NCI-H1694 treated with DMSO at 0.1 percent for 48 hours (cell line): ENCODE data around the gene ACTR2.
"Not testable (repeated sequence)": the region's sequence is repeated elsewhere in the genome, so short reads cannot be mapped to it uniquely, and the experiment has no call there.

ENCODE experiments used
- DNase-seq: peaks from one replicate; lab custom pipeline; 2025; lab: John Stamatoyannopoulos, UW

ACTR2 gene

GRCh38 chr2:65231121-65231520 lies 3.5 kb downstream of the ACTR2 start:
- DNase-seq: no peak

GRCh38 chr2:65231892-65232477 lies 4.4 kb downstream of the ACTR2 start:
- DNase-seq: no peak

GRCh38 chr2:65232636-65233035 lies 5.0 kb downstream of the ACTR2 start:
- no peak for DNase-seq

GRCh38 chr2:65240657-65241056 lies 13.0 kb downstream of the ACTR2 start:
- no peak for DNase-seq

- not testable (repeated sequence) for DNase-seq
These were observed 16.8 kb downstream of the ACTR2 start for GRCh38 chr2:65244452-65244851.

- DNase-seq: no peak
These were observed 25.0 kb downstream of the ACTR2 start for GRCh38 chr2:65252640-65253039.

GRCh38 chr2:65255356-65255755 lies 27.7 kb downstream of the ACTR2 start:
- DNase-seq: no peak

GRCh38 chr2:65256054-65256453 lies 28.4 kb downstream of the ACTR2 start:
- peak; percentile 6 for DNase-seq

- not testable (repeated sequence) for DNase-seq
These were observed 30.2 kb downstream of the ACTR2 start for GRCh38 chr2:65257866-65258265.

- no peak for DNase-seq
These were observed 34.0 kb downstream of the ACTR2 start for GRCh38 chr2:65261676-65262075.

- DNase-seq: no peak
These were observed 35.6 kb downstream of the ACTR2 start for GRCh38 chr2:65263262-65263661.

GRCh38 chr2:65263986-65264385 lies 36.4 kb downstream of the ACTR2 start:
- no peak for DNase-seq

- peak; percentile 66 for DNase-seq
These were observed 37.4 kb downstream of the ACTR2 start for GRCh38 chr2:65264821-65265670.

- DNase-seq: no peak
These were observed 38.0 kb downstream of the ACTR2 start for GRCh38 chr2:65265671-65266045.

GRCh38 chr2:65267008-65267407 lies 39.4 kb downstream of the ACTR2 start:
- no peak for DNase-seq

- DNase-seq: no peak
These were observed 41.3 kb downstream of the ACTR2 start for GRCh38 chr2:65268957-65269356.

GRCh38 chr2:65273344-65273743 lies 45.7 kb downstream of the ACTR2 start:
- DNase-seq: no peak

- DNase-seq: no peak
These were observed 47.7 kb downstream of the ACTR2 start for GRCh38 chr2:65275141-65275915.

GRCh38 chr2:65276609-65277008 lies 49.0 kb downstream of the ACTR2 start:
- DNase-seq: no peak

GRCh38 chr2:65277118-65277517 lies 49.5 kb downstream of the ACTR2 start:
- no peak for DNase-seq

- DNase-seq: no peak
These were observed 50.3 kb downstream of the ACTR2 start for GRCh38 chr2:65277791-65278483.

- no peak for DNase-seq
These were observed 50.9 kb downstream of the ACTR2 start for GRCh38 chr2:65278531-65278981.
